PC-3 (cell line): ENCODE measurements around the gene MDGA2. TPM values are rescaled to one million over a fixed set of nuclear protein-coding genes. Genes with fewer than 3 reads are reported as not detected.

Experiments used
- ATAC-seq: fragments of 200-7000 bp; cut with Tn5 transposase; 2 replicates; pipeline ENCODE4 v1.9.1; 2020; ENCODE audit warnings: mild to moderate bottlenecking, moderate library complexity
- BruUV-seq: library from RNA; stranded (reverse); fragments of 400-500 nt; replicated peaks from 2 replicates; lab custom pipeline; 2021; lab: Mats Ljungman, UMichigan
- CTCF ChIA-PET: fragments of 300-600 bp; sonication (Branson Sonifier 250); formaldehyde crosslinking; loops from one replicate; lab custom pipeline; 2022; ENCODE audit warnings: antibody characterized with exemption; lab: Charles Lee
- POLR2A ChIA-PET: fragments of 300-600 bp; sonication (Branson Sonifier 250); formaldehyde crosslinking; loops from one replicate; lab custom pipeline; 2022; ENCODE audit warnings: antibody characterized with exemption; ENCODE audit not compliant: unreplicated experiment; lab: Charles Lee
- DNase-seq: peaks from one replicate; pipeline ENCODE4 v3.0.0-alpha.2; 2015
- H2AFZ ChIP-seq: fragments of 300-600 bp; sonication (generic); 2 replicates; pipeline ENCODE4 v1.6.0; 2016; ENCODE audit warnings: antibody characterized with exemption, low read length
- H3F3A ChIP-seq: fragments of 300-600 bp; sonication (generic); one replicate; pipeline ENCODE4 v1.6.0; 2017; ENCODE audit warnings: antibody characterized with exemption, low read length, control low read depth, mild to moderate bottlenecking; ENCODE audit not compliant: unreplicated experiment
- H3K27ac ChIP-seq: fragments of 300-600 bp; sonication (generic); 2 replicates; pipeline ENCODE4 v1.5.1; 2016; ENCODE audit warnings: mild to moderate bottlenecking, low read length
- H3K27me3 ChIP-seq: fragments of 300-600 bp; sonication (generic); 2 replicates; pipeline ENCODE4 v1.6.1; 2016; ENCODE audit warnings: low read length, mixed read lengths
- H3K36me3 ChIP-seq: fragments of 300-600 bp; sonication (generic); 2 replicates; pipeline ENCODE4 v1.6.1; 2016; ENCODE audit warnings: low read depth, mixed run types, low read length, mixed read lengths
- H3K4me1 ChIP-seq: fragments of 300-600 bp; sonication (generic); 2 replicates; pipeline ENCODE4 v1.5.1; 2016; ENCODE audit warnings: low read length; ENCODE audit not compliant: insufficient read depth
- H3K4me2 ChIP-seq: fragments of 300-600 bp; sonication (generic); 2 replicates; pipeline ENCODE4 v1.6.0; 2016; ENCODE audit warnings: low read length
- H3K4me3 ChIP-seq: fragments of 300-600 bp; sonication (generic); 2 replicates; pipeline ENCODE4 v1.5.1; 2016; ENCODE audit warnings: mild to moderate bottlenecking, low read length, mixed read lengths
- H3K79me2 ChIP-seq: fragments of 300-600 bp; sonication (generic); 2 replicates; pipeline ENCODE4 v1.6.1; 2017; ENCODE audit warnings: low read length, mixed read lengths
- H3K9ac ChIP-seq: fragments of 300-600 bp; sonication (generic); 2 replicates; pipeline ENCODE4 v1.6.0; 2016; ENCODE audit warnings: mild to moderate bottlenecking, low read length
- H3K9me2 ChIP-seq: fragments of 300-600 bp; sonication (generic); replicated peaks from 2 replicates; pipeline ENCODE4 v1.6.1; 2016; ENCODE audit warnings: mixed run types, low read length, mixed read lengths
- H3K9me3 ChIP-seq: fragments of 300-600 bp; sonication (generic); 2 replicates; pipeline ENCODE4 v1.6.1; 2016; ENCODE audit warnings: low read length, mixed read lengths
- H4K20me1 ChIP-seq: fragments of 300-600 bp; sonication (generic); 2 replicates; pipeline ENCODE4 v1.6.1; 2016; ENCODE audit warnings: low read length, mixed read lengths
- CTCF ChIP-seq: fragments of 300-600 bp; sonication (generic); conservative IDR thresholded peaks from 2 replicates; pipeline ENCODE4 v1.5.1; 2017; ENCODE audit warnings: antibody characterized with exemption, low read depth, mild to moderate bottlenecking, low read length
- EZH2 ChIP-seq: fragments of 300-600 bp; sonication (generic); IDR thresholded peaks from one replicate; pipeline ENCODE4 v1.6.1; 2017; ENCODE audit warnings: antibody characterized with exemption, mild to moderate bottlenecking, low read length; ENCODE audit not compliant: unreplicated experiment
- EZH2phosphoT487 ChIP-seq: fragments of 300-600 bp; sonication (generic); IDR thresholded peaks from 2 replicates; pipeline ENCODE4 v1.6.1; 2018; ENCODE audit warnings: mild to moderate bottlenecking, antibody characterized with exemption, low read length, borderline replicate concordance
- intact Hi-C: fragments of 100-400 bp; cut with micrococcal nuclease; formaldehyde crosslinking; loops from 2 replicates; pipeline ENCODE4 v1.9.0; 2023
- total RNA-seq: library from RNA; depleted of rRNA; stranded (reverse); fragments of >200 nt; gene quantifications from 2 replicates; pipeline ENCODE4 v1.2.3, GENCODE V29; 2014

The MDGA2 gene
- total RNA-seq, 1 experiment from 2014 or later, result 0.04 TPM

DNA sequence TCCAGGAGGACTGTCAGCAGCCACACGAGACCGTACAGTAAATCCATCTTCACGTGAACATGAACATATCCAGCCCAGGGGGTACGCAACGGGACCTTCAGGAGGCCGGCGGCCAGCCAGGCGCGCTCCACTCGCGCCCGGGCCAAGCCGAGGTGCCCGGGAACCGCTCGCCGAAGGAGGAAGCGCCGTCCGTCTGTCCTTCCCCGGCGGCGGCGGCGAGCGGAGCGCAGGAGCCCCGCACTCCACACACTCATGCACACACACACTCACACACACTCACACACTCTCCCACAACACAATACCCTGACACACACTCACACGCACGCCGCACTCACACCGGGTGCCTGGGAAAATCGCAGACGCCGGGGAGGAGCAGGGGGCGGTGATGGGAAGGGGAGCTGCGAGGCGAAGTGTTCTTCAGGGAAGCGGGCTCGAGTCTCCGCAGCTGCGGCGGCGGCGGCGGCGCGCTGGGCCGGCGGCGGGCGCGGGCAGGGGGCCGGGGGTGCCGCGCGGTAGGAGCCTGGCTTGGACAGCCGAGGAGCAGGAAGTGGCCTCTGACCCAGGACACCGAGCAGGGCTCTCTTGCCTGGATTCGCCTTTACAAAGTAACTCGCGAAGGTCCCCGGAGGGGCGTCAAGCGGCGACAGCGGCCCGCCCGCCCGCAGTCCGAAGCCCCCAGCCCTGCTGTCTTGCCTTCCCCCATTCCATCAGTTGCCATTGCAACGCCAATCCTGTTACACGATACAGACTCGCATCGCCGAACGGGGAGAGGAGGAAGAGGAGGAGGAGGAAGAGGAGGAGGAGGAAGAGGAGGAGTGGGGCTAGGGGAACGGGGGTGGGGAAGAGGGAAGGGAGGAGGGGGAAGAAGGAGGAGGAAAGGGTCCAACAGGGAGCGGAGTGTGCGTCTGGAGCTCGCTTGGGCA, 601 bp downstream of the MDGA2 start:
- ATAC-seq, result no peak
- Histone ChIP-seq H3K36me3 (no peaks in the 10 kb centered on the region), H4K20me1 (no peaks in the 10 kb centered on the region), H3F3A (no peaks in the 10 kb centered on the region), H3K79me2 (no peaks in the 10 kb centered on the region), H3K4me2 (no peak overlapping the region), H3K27ac (no peak overlapping the region), H2AFZ (no peak overlapping the region), H3K4me3 (no peak overlapping the region), H3K27me3 (peaks cover 23% of the 10 kb centered on the region), H3K9ac (no peak overlapping the region), H3K9me2 (no peaks in the 10 kb centered on the region), H3K4me1 (no peaks in the 10 kb centered on the region), H3K9me3 (no peaks in the 10 kb centered on the region)
- ChIA-PET POLR2A (no interaction called here), CTCF (no interaction called here)
- no peak for DNase-seq
- no peak for TF ChIP-seq CTCF
- TF ChIP-seq EZH2phosphoT487, result no peak
- no peak for TF ChIP-seq EZH2
- no TSS peak for BruUV-seq
- intact Hi-C loops, result loop anchor here (5.0 to 10.0 kb wide), 2 partner anchors 240 to 1497 kb away; no protein-coding TSS in a partner anchor

GRCh38 chr14:47674148-47674542, 1.3 kb downstream of the MDGA2 start:
- POLR2A ChIA-PET, result no interaction called here
- no peak overlapping the region for H2AFZ ChIP-seq
- no peaks in the 10 kb centered on the region for H4K20me1 ChIP-seq
- H3K4me3 ChIP-seq, result no peak overlapping the region
- H3F3A ChIP-seq, result no peaks in the 10 kb centered on the region
- H3K4me1 ChIP-seq, result no peaks in the 10 kb centered on the region
- TF ChIP-seq CTCF (no peak), EZH2phosphoT487 (no peak), EZH2 (no peak)
- CTCF ChIA-PET, result interaction anchor here (0.6 kb wide), 1 partner anchor 136 kb away, joined by 3 read pairs; no protein-coding TSS in a partner anchor
- ATAC-seq, result no peak
- H3K9me2 ChIP-seq, result no peaks in the 10 kb centered on the region
- H3K9me3 ChIP-seq, result no peaks in the 10 kb centered on the region
- peaks cover 23% of the 10 kb centered on the region for H3K27me3 ChIP-seq
- intact Hi-C loops, result loop anchor here (10.0 kb wide), 1 partner anchor 241 kb away; no protein-coding TSS in a partner anchor
- no peak overlapping the region for H3K4me2 ChIP-seq
- BruUV-seq, result no TSS peak
- H3K9ac ChIP-seq, result no peak overlapping the region
- H3K36me3 ChIP-seq, result no peaks in the 10 kb centered on the region
- no peak for DNase-seq
- no peaks in the 10 kb centered on the region for H3K79me2 ChIP-seq
- no peak overlapping the region for H3K27ac ChIP-seq
